ENCODE data around the gene CHRNA4. TPM values are rescaled to one million over a fixed set of nuclear protein-coding genes. Genes with fewer than 3 reads are reported as not detected.

The CHRNA4 gene
- total RNA-seq, 2 donors from 2014 or later, result 0.46 TPM; not detected in 1

GRCh38 chr20:63396300-63396699 lies 35.2 kb upstream of the CHRNA4 start:
- no peak overlapping the region for H3K27ac ChIP-seq (ENCODE audit: low read depth, low read length)
- no peaks in the 10 kb centered on the region for H3K9me3 ChIP-seq (ENCODE audit: control insufficient read depth, low read length)
- H3K36me3 Mint-ChIP-seq (ENCODE audit: low read depth), result no peaks in the 10 kb centered on the region
- no peaks in the 10 kb centered on the region for H3K4me1 Mint-ChIP-seq
- WGBS, 2 experiments (ENCODE audit: insufficient coverage in 1 of 2, insufficient read length in 1 of 2), result 89 to 99% methylated on average over 8 to 12 of the region's 12 CpGs
- H3K4me1 ChIP-seq (ENCODE audit: control insufficient read depth, insufficient read depth, low read length), result no peaks in the 10 kb centered on the region
- no peak overlapping the region for H3K9ac ChIP-seq (ENCODE audit: extremely low read depth, low read length, poor library complexity, severe bottlenecking)
- no peak for TF ChIP-seq CTCF (conservative IDR thresholded peaks at IDR 0.05)
- no peak overlapping the region for H3K4me3 Mint-ChIP-seq
- DNase-seq, result no peak
- H3K27ac Mint-ChIP-seq, result no peak overlapping the region
- H3K9me3 Mint-ChIP-seq, result peaks cover 3% of the 10 kb centered on the region
- H3K27me3 Mint-ChIP-seq (ENCODE audit: insufficient read depth), result no peaks in the 10 kb centered on the region
- H3K27me3 ChIP-seq (ENCODE audit: control insufficient read depth, insufficient read depth, low read length, poor library complexity, severe bottlenecking), result no peaks in the 10 kb centered on the region
- H3K36me3 ChIP-seq (ENCODE audit: control insufficient read depth, insufficient read depth, low read length), result no peaks in the 10 kb centered on the region
- H3K4me3 ChIP-seq (ENCODE audit: low read length), result no peak overlapping the region

DNA sequence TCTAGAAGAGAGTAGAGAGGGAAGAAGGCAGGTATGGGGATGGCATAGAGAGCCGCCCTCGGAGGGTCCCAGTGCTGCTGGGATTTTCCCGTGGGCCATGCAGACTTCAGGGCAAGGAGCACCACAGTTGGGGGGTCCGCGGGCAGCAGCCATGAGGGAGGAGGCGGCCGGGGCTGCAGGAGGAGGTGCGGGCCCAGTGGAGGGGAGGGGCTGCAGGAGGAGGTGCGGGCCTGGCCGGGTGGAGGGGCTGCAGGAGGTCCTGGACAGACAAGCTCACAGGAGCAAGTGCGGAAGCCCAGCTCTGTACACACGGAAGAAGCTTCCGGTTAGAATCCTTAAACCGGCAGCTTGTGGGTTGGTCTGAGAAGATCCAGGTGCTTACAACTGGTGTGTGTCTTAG lies 34.6 kb upstream of the CHRNA4 start:
- no peak overlapping the region for H3K4me3 ChIP-seq (ENCODE audit: low read length)
- WGBS, 2 experiments (ENCODE audit: insufficient coverage in 1 of 2, insufficient read length in 1 of 2), result 93 to 96% methylated on average over 6 to 14 of the region's 14 CpGs

DNA sequence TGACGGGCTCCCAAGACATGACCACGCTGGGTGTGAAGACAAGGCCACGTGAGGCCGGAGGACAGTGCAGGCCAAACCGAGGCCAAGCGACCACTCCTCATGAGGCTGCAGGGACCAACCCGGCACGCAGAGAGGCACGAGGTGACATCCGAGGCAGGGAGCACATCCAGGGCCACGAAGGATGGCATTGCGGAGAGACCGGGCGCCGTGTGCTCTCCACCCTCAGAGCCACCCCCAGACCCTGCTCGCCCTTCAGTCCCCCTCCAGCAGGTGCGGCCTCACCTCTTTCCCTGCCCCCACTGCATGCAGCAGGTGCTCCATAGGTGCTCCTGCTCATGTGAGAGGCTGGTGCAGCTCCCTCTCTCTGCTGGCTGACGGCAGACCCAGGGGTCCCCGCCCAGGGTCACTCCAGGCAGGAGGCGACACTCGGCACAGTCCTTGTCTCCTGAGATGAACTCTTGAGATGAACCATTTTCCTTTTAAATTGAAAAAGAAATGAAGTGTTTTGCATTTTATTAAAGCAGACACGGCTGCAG lies 33.8 kb upstream of the CHRNA4 start:
- Mint-ChIP-seq H3K9me3 (peaks cover 3% of the 10 kb centered on the region), H3K36me3 (ENCODE audit: low read depth) (no peaks in the 10 kb centered on the region), H3K4me1 (no peaks in the 10 kb centered on the region), H3K27me3 (ENCODE audit: insufficient read depth) (no peaks in the 10 kb centered on the region), H3K27ac (no peak overlapping the region), H3K4me3 (no peak overlapping the region)
- 94% methylated on average over 20 to 22 of the region's 22 CpGs for WGBS, 2 experiments (ENCODE audit: insufficient coverage in 1 of 2, insufficient read length in 1 of 2)
- DNase-seq, result no peak
- no peak for TF ChIP-seq CTCF (conservative IDR thresholded peaks at IDR 0.05)
- no peak overlapping the region for H3K9ac ChIP-seq (ENCODE audit: extremely low read depth, low read length, poor library complexity, severe bottlenecking)
- no peaks in the 10 kb centered on the region for H3K27me3 ChIP-seq (ENCODE audit: control insufficient read depth, insufficient read depth, low read length, poor library complexity, severe bottlenecking)
- no peaks in the 10 kb centered on the region for H3K9me3 ChIP-seq (ENCODE audit: control insufficient read depth, low read length)
- H3K27ac ChIP-seq (ENCODE audit: low read depth, low read length), result no peak overlapping the region
- H3K36me3 ChIP-seq (ENCODE audit: control insufficient read depth, insufficient read depth, low read length), result no peaks in the 10 kb centered on the region
- no peaks in the 10 kb centered on the region for H3K4me1 ChIP-seq (ENCODE audit: control insufficient read depth, insufficient read depth, low read length)
- H3K4me3 ChIP-seq (ENCODE audit: low read length), result no peak overlapping the region

More for the DNA sequence above, 34.6 kb upstream of the CHRNA4 start:
- Histone ChIP-seq H3K4me1 (ENCODE audit: control insufficient read depth, insufficient read depth, low read length) (no peaks in the 10 kb centered on the region), H3K27me3 (ENCODE audit: control insufficient read depth, insufficient read depth, low read length, poor library complexity, severe bottlenecking) (no peaks in the 10 kb centered on the region), H3K36me3 (ENCODE audit: control insufficient read depth, insufficient read depth, low read length) (no peaks in the 10 kb centered on the region), H3K27ac (ENCODE audit: low read depth, low read length) (no peak overlapping the region), H3K9me3 (ENCODE audit: control insufficient read depth, low read length) (no peaks in the 10 kb centered on the region), H3K9ac (ENCODE audit: extremely low read depth, low read length, poor library complexity, severe bottlenecking) (no peak overlapping the region)
- Mint-ChIP-seq H3K4me1 (no peaks in the 10 kb centered on the region), H3K27ac (no peak overlapping the region), H3K27me3 (ENCODE audit: insufficient read depth) (no peaks in the 10 kb centered on the region), H3K4me3 (no peak overlapping the region), H3K9me3 (peaks cover 3% of the 10 kb centered on the region), H3K36me3 (ENCODE audit: low read depth) (no peaks in the 10 kb centered on the region)
- DNase-seq, result no peak
- TF ChIP-seq CTCF (conservative IDR thresholded peaks at IDR 0.05), result no peak
